ENCODE data around the gene MTHFSD. TPM values are rescaled to one million over a fixed set of nuclear protein-coding genes. Genes with fewer than 3 reads are reported as not detected.

MTHFSD gene
- total RNA-seq, 2 experiments from 2014 or later = 22.8 to 25.9 TPM

GRCh38 chr16:86515777-86516622, 39.0 kb downstream of the MTHFSD start:
- Mint-ChIP-seq H3K36me3 (ENCODE audit: low read depth) (no peaks in the 10 kb centered on the region), H3K4me3 (no peak overlapping the region), H3K27ac (no peak overlapping the region), H3K4me1 (ENCODE audit: low read depth) (peaks cover 4% of the 10 kb centered on the region), H3K9me3 (ENCODE audit: insufficient read depth) (no peaks in the 10 kb centered on the region), H3K27me3 (ENCODE audit: low read depth) (peaks cover 68% of the 10 kb centered on the region)
- no peak for ATAC-seq
- DNase-seq = no peak
- ChIA-PET CTCF (no interaction called here), POLR2A (no interaction called here)

- ChIA-PET POLR2A (no interaction called here), CTCF (no interaction called here)
- H3K27me3 Mint-ChIP-seq (ENCODE audit: low read depth) = peaks cover 72% of the 10 kb centered on the region
- H3K9me3 Mint-ChIP-seq (ENCODE audit: insufficient read depth) = no peaks in the 10 kb centered on the region
- DNase-seq = no peak
- H3K4me3 Mint-ChIP-seq = no peak overlapping the region
- peaks cover 7% of the 10 kb centered on the region for H3K4me1 Mint-ChIP-seq (ENCODE audit: low read depth)
- no peak for ATAC-seq
- H3K36me3 Mint-ChIP-seq (ENCODE audit: low read depth) = no peaks in the 10 kb centered on the region
- no peak overlapping the region for H3K27ac Mint-ChIP-seq
These were observed 39.6 kb downstream of the MTHFSD start for GRCh38 chr16:86515413-86515776.

GRCh38 chr16:86514481-86515376, 40.3 kb downstream of the MTHFSD start:
- POLR2A ChIA-PET = no interaction called here
- peaks cover 7% of the 10 kb centered on the region for H3K4me1 Mint-ChIP-seq (ENCODE audit: low read depth)
- H3K9me3 Mint-ChIP-seq (ENCODE audit: insufficient read depth) = no peaks in the 10 kb centered on the region
- no peaks in the 10 kb centered on the region for H3K36me3 Mint-ChIP-seq (ENCODE audit: low read depth)
- no peak for ATAC-seq
- CTCF ChIA-PET = no interaction called here
- H3K27ac Mint-ChIP-seq = no peak overlapping the region
- peaks cover 70% of the 10 kb centered on the region for H3K27me3 Mint-ChIP-seq (ENCODE audit: low read depth)
- H3K4me3 Mint-ChIP-seq = peak overlapping the region; percentile 16
- DNase-seq = no peak

- ATAC-seq = no peak
- H3K9me3 Mint-ChIP-seq (ENCODE audit: insufficient read depth) = no peaks in the 10 kb centered on the region
- H3K36me3 Mint-ChIP-seq (ENCODE audit: low read depth) = no peaks in the 10 kb centered on the region
- no peak overlapping the region for H3K27ac Mint-ChIP-seq
- peaks cover 66% of the 10 kb centered on the region for H3K27me3 Mint-ChIP-seq (ENCODE audit: low read depth)
- DNase-seq = no peak
- CTCF ChIA-PET = no interaction called here
- H3K4me1 Mint-ChIP-seq (ENCODE audit: low read depth) = peaks cover 10% of the 10 kb centered on the region
- POLR2A ChIA-PET = no interaction called here
- no peak overlapping the region for H3K4me3 Mint-ChIP-seq
These were observed 41.4 kb downstream of the MTHFSD start for GRCh38 chr16:86513471-86514277.

GRCh38 chr16:86512860-86513470, 42.1 kb downstream of the MTHFSD start:
- Mint-ChIP-seq H3K4me3 (no peak overlapping the region), H3K36me3 (ENCODE audit: low read depth) (no peaks in the 10 kb centered on the region), H3K27me3 (ENCODE audit: low read depth) (peaks cover 63% of the 10 kb centered on the region), H3K27ac (no peak overlapping the region), H3K9me3 (ENCODE audit: insufficient read depth) (no peaks in the 10 kb centered on the region), H3K4me1 (ENCODE audit: low read depth) (peaks cover 10% of the 10 kb centered on the region)
- ChIA-PET POLR2A (no interaction called here), CTCF (no interaction called here)
- DNase-seq (no peak), ATAC-seq (no peak)

- H3K4me3 Mint-ChIP-seq = no peak overlapping the region
- ATAC-seq = no peak
- H3K36me3 Mint-ChIP-seq (ENCODE audit: low read depth) = no peaks in the 10 kb centered on the region
- H3K9me3 Mint-ChIP-seq (ENCODE audit: insufficient read depth) = no peaks in the 10 kb centered on the region
- peaks cover 15% of the 10 kb centered on the region for H3K4me1 Mint-ChIP-seq (ENCODE audit: low read depth)
- DNase-seq = no peak
- H3K27me3 Mint-ChIP-seq (ENCODE audit: low read depth) = peaks cover 63% of the 10 kb centered on the region
- ChIA-PET CTCF (interaction anchor here (0.8 kb wide), 1 partner anchor 691 kb away, joined by 3 read pairs; no protein-coding TSS in a partner anchor), POLR2A (no interaction called here)
- no peak overlapping the region for H3K27ac Mint-ChIP-seq
These were observed 42.7 kb downstream of the MTHFSD start for GRCh38 chr16:86512301-86512859.

GRCh38 chr16:86511317-86512161, 43.5 kb downstream of the MTHFSD start:
- no peak for DNase-seq
- ChIA-PET POLR2A (no interaction called here), CTCF (interaction anchor here (0.8 kb wide), 1 partner anchor 690 kb away, joined by 3 read pairs; no protein-coding TSS in a partner anchor)
- H3K4me3 Mint-ChIP-seq = peak overlapping the region; percentile 43
- H3K4me1 Mint-ChIP-seq (ENCODE audit: low read depth) = peaks cover 15% of the 10 kb centered on the region
- peaks cover 65% of the 10 kb centered on the region for H3K27me3 Mint-ChIP-seq (ENCODE audit: low read depth)
- no peaks in the 10 kb centered on the region for H3K36me3 Mint-ChIP-seq (ENCODE audit: low read depth)
- H3K27ac Mint-ChIP-seq = peak overlapping the region; percentile 80
- no peak for ATAC-seq
- no peaks in the 10 kb centered on the region for H3K9me3 Mint-ChIP-seq (ENCODE audit: insufficient read depth)

- Mint-ChIP-seq H3K4me3 (peak within 1 kb of the TSS; percentile 66), H3K27ac (peak within 1 kb of the TSS; percentile 49), H3K27me3 (ENCODE audit: low read depth) (peaks cover 66% of the 10 kb centered on the region), H3K4me1 (ENCODE audit: low read depth) (peaks cover 20% of the 10 kb centered on the region), H3K36me3 (ENCODE audit: low read depth) (no peaks in the 10 kb centered on the region), H3K9me3 (ENCODE audit: insufficient read depth) (no peaks in the 10 kb centered on the region)
- CTCF ChIA-PET = no interaction called here
- ATAC-seq (no peak), DNase-seq (no peak)
- POLR2A ChIA-PET = no interaction called here
These were observed 44.4 kb downstream of the MTHFSD start, which contains the start of gene FOXF1 for GRCh38 chr16:86510465-86511261. FOXF1 (plus strand) TSS chr16:86510527; CDS start chr16:86510570, 43 bp downstream.

- DNase-seq = no peak
- peaks cover 24% of the 10 kb centered on the region for H3K4me1 Mint-ChIP-seq (ENCODE audit: low read depth)
- ChIA-PET CTCF (no interaction called here), POLR2A (no interaction called here)
- no peak overlapping the region for H3K27ac Mint-ChIP-seq
- H3K36me3 Mint-ChIP-seq (ENCODE audit: low read depth) = peaks cover 2% of the 10 kb centered on the region
- H3K9me3 Mint-ChIP-seq (ENCODE audit: insufficient read depth) = no peaks in the 10 kb centered on the region
- peaks cover 66% of the 10 kb centered on the region for H3K27me3 Mint-ChIP-seq (ENCODE audit: low read depth)
- no peak for ATAC-seq
- peak overlapping the region; percentile 66 for H3K4me3 Mint-ChIP-seq
These were observed 45.1 kb downstream of the MTHFSD start for GRCh38 chr16:86509759-86510464.
